Measurements from ENCODE around the gene CNGA3.

DNA sequence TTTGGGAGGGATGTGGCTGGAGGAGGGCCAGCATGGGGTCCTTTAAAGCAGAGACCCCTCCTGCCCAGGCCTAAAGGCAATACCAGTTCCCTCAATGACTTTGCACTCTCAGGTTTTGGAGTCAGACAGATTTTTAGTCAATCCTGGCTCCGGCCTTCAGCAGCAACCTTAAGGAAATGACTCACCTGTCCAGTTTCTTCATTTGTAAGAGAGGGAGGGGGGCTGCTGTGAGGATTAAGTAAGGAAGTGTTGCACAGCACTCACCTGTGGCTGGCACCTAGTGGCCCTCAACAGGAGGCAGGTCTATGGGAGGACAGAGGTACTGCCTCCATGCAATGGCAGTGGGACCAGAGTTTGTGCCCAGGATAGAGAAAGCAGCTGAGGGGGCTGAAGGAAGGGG is 13.7 kb downstream of the CNGA3 start:
- TF ChIP-seq EZH2 (IDR thresholded peaks at IDR 0.05; ENCODE audit: borderline replicate concordance, low read length) (no peak), CTCF (conservative IDR thresholded peaks at IDR 0.05 in 1 of 2, IDR thresholded peaks at IDR 0.05 in 1 of 2; ENCODE audit: extremely low read depth in 1 of 2, insufficient read depth in 1 of 2, low read depth in 1 of 2, low read length in 2 of 2) (no peak)

All from mammary epithelial cell (primary cell).